ENCODE data around the gene SLC18A2.

DNA sequence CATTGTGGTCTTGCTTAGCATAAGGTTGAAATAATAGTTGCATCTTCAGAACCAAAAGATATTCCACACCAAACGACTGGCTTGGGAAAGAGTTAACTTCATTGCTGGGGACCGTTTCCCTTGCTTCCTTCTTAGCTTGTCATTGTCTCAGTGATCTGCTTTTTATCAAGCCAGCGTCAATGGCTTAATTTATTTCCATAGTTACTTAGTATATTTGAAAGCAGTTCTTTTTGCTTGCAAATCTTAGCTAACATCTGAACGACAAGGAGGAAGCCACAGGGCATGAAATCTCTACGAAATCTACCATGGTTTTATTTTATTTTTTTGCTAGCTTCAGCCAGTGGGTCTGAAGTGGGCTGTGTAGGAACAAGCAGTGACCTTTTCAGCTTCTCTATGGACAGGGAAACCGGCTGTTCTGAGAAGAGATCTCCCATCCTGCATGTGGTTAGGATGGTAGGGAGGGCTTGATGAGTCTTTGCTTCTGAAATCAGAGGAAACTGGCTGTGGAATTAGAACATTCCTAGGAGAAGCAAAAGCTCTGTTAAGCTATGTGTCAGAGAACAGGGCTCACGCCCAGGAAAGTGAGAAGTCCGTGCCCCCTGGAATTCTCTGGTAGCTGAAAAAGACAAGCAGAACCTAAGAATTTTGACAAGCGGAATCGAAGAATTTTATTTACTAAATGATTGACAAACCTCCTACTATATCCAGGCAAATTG is 8.0 kb downstream of the SLC18A2 start:
- TF ChIP-seq, protein P1, sequence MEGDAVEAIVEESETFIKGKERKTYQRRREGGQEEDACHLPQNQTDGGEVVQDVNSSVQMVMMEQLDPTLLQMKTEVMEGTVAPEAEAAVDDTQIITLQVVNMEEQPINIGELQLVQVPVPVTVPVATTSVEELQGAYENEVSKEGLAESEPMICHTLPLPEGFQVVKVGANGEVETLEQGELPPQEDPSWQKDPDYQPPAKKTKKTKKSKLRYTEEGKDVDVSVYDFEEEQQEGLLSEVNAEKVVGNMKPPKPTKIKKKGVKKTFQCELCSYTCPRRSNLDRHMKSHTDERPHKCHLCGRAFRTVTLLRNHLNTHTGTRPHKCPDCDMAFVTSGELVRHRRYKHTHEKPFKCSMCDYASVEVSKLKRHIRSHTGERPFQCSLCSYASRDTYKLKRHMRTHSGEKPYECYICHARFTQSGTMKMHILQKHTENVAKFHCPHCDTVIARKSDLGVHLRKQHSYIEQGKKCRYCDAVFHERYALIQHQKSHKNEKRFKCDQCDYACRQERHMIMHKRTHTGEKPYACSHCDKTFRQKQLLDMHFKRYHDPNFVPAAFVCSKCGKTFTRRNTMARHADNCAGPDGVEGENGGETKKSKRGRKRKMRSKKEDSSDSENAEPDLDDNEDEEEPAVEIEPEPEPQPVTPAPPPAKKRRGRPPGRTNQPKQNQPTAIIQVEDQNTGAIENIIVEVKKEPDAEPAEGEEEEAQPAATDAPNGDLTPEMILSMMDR (IDR thresholded peaks at IDR 0.05), result no peak
- TF ChIP-seq EP300 (IDR thresholded peaks at IDR 0.05), result no peak
- TF ChIP-seq POLR2A (IDR thresholded peaks at IDR 0.05), result no peak
- no peak for TF ChIP-seq POLR2AphosphoS5 (IDR thresholded peaks at IDR 0.05)

All from sigmoid colon (tissue), 4 donors.